ENCODE data around the gene CLDN19. TPM values are rescaled to one million over a fixed set of nuclear protein-coding genes. Genes with fewer than 3 reads are reported as not detected.
A peak's percentile ranks its signal among the peaks of the same experiment; 100 is the strongest.
"Not testable (repeated sequence)": the region's sequence is repeated elsewhere in the genome, so short reads cannot be mapped to it uniquely, and the experiment has no call there.

Gene CLDN19
- total RNA-seq, 2 donors from 2014 or later, result not detected

- peak within 1 kb of the TSS in 1 of 2 donors; percentile 88 for H3K27ac Mint-ChIP-seq
- DNase-seq (ENCODE audit: low spot score in 2 of 2) (peak; percentile 99 to 100), ATAC-seq (peak; percentile 92 to 93)
- no peaks in the 10 kb centered on the region for H3K9me3 Mint-ChIP-seq
- peaks cover 6 to 15% of the 10 kb centered on the region in 2 donors for H3K36me3 Mint-ChIP-seq
Measured at GRCh38 chr1:42766741-42767509, 26.9 kb upstream of the CLDN19 start, which contains the start of the genes C1orf50 and P3H1. Gene C1orf50, plus strand, starts transcription at chr1:42767249. Its CDS starts 63 bp downstream, at chr1:42767312. Gene P3H1, minus strand, starts transcription at chr1:42767028. Its CDS starts 57 bp downstream, at chr1:42766971.

- Mint-ChIP-seq H3K27ac (peak overlapping the region in 1 of 2 donors; percentile 65), H3K36me3 (peaks cover 6 to 15% of the 10 kb centered on the region in 2 donors), H3K9me3 (no peaks in the 10 kb centered on the region)
- DNase-seq (ENCODE audit: low spot score in 2 of 2) (peak in 1 of 2 donors; percentile 57), ATAC-seq (peak; percentile 17 to 25)
Measured at GRCh38 chr1:42765832-42766740, 26.1 kb upstream of the CLDN19 start.

DNA sequence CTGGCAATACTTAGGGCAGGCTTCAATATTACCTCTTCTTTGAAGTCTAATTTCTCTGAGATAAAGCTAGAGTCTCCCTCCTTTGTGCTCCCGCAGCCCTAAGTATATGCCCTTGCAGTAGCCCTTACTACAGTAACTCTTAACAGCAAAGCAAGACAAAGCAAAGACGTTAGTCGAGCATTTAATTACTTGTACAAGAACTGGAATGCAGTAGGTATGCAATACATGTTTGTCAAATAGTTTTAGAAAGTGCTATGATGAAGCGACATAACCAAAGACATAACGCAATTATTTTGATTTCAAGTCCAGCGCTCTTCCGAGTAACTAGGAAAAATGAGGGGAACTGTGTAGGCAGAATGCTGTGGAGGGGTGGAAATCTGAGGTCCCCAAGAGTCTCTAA, 25.2 kb upstream of the CLDN19 start:
- ATAC-seq, result no peak
- no peak for DNase-seq (ENCODE audit: low spot score in 2 of 2)
- H3K27ac Mint-ChIP-seq, result no peak overlapping the region
- peaks cover 0 to 8% of the 10 kb centered on the region in 2 donors for H3K36me3 Mint-ChIP-seq
- H3K9me3 Mint-ChIP-seq, result no peaks in the 10 kb centered on the region

- H3K36me3 Mint-ChIP-seq, result no peaks in the 10 kb centered on the region
- H3K27ac Mint-ChIP-seq, result peak overlapping the region in 1 of 2 donors; percentile 14
- no peak for ATAC-seq
- no peaks in the 10 kb centered on the region for H3K9me3 Mint-ChIP-seq
- DNase-seq (ENCODE audit: low spot score in 2 of 2), result no peak
Measured at GRCh38 chr1:42762269-42762668, 22.2 kb upstream of the CLDN19 start.

- peaks cover 0 to 4% of the 10 kb centered on the region in 2 donors for H3K36me3 Mint-ChIP-seq
- no peaks in the 10 kb centered on the region for H3K9me3 Mint-ChIP-seq
- H3K27ac Mint-ChIP-seq, result no peak overlapping the region
- no peak for ATAC-seq
- no peak for DNase-seq (ENCODE audit: low spot score in 2 of 2)
Measured at GRCh38 chr1:42761567-42761966, 21.5 kb upstream of the CLDN19 start.

- ATAC-seq, result no peak
- Mint-ChIP-seq H3K9me3 (no peaks in the 10 kb centered on the region), H3K36me3 (peaks cover 4% of the 10 kb centered on the region in 2 donors), H3K27ac (no peak overlapping the region)
- no peak for DNase-seq (ENCODE audit: low spot score in 2 of 2)
Measured at GRCh38 chr1:42759114-42759513, 19.1 kb upstream of the CLDN19 start.

DNA sequence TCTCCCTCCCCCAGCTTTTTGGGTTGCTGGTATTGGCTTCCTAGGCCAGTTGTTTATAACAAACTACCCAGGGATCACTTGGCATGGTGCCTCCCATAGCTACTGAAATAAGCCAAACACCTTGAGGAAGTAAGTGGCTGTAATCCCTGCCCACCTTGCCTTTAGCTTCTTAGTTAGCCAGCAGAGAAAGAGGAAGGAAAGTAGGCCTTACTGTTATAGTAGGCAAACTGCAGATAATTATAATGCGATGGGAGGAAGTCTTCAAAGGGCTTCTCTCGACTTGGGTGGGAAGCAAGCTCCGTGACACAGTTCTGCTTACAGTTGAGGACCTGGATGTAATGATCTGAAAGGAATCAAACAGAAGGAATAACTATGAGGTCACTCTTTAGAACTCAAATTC, 18.6 kb upstream of the CLDN19 start:
- H3K36me3 Mint-ChIP-seq, result peaks cover 4% of the 10 kb centered on the region in 2 donors
- ATAC-seq (no peak), DNase-seq (ENCODE audit: low spot score in 2 of 2) (no peak)
- H3K27ac Mint-ChIP-seq, result no peak overlapping the region
- H3K9me3 Mint-ChIP-seq, result no peaks in the 10 kb centered on the region

- ATAC-seq, result no peak
- H3K36me3 Mint-ChIP-seq, result peaks cover 4 to 9% of the 10 kb centered on the region in 2 donors
- no peaks in the 10 kb centered on the region for H3K9me3 Mint-ChIP-seq
- H3K27ac Mint-ChIP-seq, result no peak overlapping the region
- DNase-seq (ENCODE audit: low spot score in 2 of 2), result no peak
Measured at GRCh38 chr1:42757892-42758275, 17.8 kb upstream of the CLDN19 start.

DNA sequence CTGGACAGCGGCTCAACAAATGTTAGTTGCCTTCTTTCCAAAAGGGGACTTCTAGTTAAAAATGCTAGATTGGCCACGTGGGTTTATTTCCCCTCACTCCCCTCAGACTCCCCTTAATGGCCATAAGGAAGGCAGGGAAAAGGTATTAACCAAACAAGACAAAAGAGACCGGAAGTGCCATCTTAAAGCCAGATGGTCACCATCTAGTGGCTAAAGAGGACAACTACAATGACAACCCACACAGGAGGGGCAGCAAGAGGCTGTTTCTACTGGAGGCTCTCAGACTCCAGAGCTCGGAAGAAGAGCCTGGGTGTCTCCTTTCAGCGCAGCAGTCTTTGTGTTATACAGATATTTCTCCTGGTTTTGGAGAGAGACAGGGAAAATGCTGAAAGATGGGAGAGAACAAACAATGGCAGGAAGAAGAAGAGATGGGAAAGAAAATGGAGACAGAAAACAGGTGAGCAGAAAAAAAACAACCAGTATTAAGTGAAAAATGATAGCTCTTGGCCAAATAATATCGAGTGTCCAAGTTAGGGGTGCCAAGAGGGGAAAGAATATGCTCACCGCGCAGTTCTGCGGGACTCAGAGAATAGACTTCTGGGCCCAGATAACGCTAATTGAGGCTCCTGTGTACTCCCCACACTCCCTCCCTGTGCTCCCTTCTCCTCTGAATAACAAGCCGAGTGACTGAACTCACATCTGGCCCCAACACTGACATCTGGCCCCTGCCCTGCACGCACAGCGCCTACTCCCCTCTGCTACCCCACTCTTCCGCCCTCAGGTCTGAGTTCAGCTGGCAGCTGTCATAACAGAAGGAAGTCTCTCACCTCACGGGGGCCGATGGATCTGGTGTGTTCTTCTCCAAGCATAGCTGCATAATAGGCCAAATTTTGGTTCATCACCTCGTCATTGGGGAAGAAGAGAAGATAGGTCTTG, 17.2 kb upstream of the CLDN19 start:
- ATAC-seq (peak; percentile 37 to 61), DNase-seq (ENCODE audit: low spot score in 2 of 2) (no peak)
- H3K9me3 Mint-ChIP-seq, result no peaks in the 10 kb centered on the region
- peaks cover 4 to 15% of the 10 kb centered on the region in 2 donors for H3K36me3 Mint-ChIP-seq
- H3K27ac Mint-ChIP-seq, result peak overlapping the region in 1 of 2 donors; percentile 1

- peak overlapping the region in 1 of 2 donors; percentile 56 for H3K27ac Mint-ChIP-seq
- no peak for ATAC-seq
- H3K36me3 Mint-ChIP-seq, result peaks cover 11 to 24% of the 10 kb centered on the region in 2 donors
- no peak for DNase-seq (ENCODE audit: low spot score in 2 of 2)
- no peaks in the 10 kb centered on the region for H3K9me3 Mint-ChIP-seq
Measured at GRCh38 chr1:42753070-42753469, 13.0 kb upstream of the CLDN19 start.

GRCh38 chr1:42752284-42752683, 12.2 kb upstream of the CLDN19 start:
- H3K9me3 Mint-ChIP-seq, result no peaks in the 10 kb centered on the region
- H3K36me3 Mint-ChIP-seq, result peaks cover 11 to 24% of the 10 kb centered on the region in 2 donors
- DNase-seq (ENCODE audit: low spot score in 2 of 2) (no peak), ATAC-seq (no peak)
- no peak overlapping the region for H3K27ac Mint-ChIP-seq

DNA sequence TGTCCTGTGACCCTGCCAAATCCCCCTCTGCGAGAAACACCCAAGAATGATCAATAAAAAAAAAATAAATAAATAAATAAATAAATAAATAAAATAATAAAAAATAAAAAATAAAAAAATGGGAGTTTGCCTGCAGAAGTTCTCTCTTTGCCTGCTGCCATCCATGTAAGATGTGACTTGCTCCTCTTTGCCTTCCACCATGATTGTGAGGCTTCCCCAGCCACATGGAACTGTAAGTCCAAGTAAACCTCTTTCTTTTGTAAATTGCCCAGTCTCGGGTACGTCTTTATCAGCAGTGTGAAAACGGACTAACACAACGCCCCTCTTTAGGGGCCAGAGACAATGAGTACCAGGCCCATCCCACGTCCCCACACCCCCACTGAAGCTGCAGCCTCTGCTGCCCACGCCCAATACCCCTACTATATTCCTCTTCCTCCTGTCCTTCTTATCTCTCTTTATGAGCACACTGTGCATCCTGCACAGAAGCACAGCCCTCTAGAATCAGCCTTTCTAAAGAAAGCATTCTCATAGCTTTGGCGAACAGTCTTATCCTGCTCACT, 11.6 kb upstream of the CLDN19 start:
- H3K36me3 Mint-ChIP-seq, result peaks cover 11 to 20% of the 10 kb centered on the region in 2 donors
- not testable (repeated sequence) for DNase-seq (ENCODE audit: low spot score in 2 of 2)

GRCh38 chr1:42750041-42750440, 10.0 kb upstream of the CLDN19 start:
- ATAC-seq (no peak), DNase-seq (ENCODE audit: low spot score in 2 of 2) (no peak)
- no peak overlapping the region for H3K27ac Mint-ChIP-seq
- no peaks in the 10 kb centered on the region for H3K9me3 Mint-ChIP-seq
- H3K36me3 Mint-ChIP-seq, result peaks cover 11 to 20% of the 10 kb centered on the region in 2 donors

More for the DNA sequence above, 11.6 kb upstream of the CLDN19 start:
- not testable (repeated sequence) for ATAC-seq, H3K27ac Mint-ChIP-seq, H3K9me3 Mint-ChIP-seq

DNA sequence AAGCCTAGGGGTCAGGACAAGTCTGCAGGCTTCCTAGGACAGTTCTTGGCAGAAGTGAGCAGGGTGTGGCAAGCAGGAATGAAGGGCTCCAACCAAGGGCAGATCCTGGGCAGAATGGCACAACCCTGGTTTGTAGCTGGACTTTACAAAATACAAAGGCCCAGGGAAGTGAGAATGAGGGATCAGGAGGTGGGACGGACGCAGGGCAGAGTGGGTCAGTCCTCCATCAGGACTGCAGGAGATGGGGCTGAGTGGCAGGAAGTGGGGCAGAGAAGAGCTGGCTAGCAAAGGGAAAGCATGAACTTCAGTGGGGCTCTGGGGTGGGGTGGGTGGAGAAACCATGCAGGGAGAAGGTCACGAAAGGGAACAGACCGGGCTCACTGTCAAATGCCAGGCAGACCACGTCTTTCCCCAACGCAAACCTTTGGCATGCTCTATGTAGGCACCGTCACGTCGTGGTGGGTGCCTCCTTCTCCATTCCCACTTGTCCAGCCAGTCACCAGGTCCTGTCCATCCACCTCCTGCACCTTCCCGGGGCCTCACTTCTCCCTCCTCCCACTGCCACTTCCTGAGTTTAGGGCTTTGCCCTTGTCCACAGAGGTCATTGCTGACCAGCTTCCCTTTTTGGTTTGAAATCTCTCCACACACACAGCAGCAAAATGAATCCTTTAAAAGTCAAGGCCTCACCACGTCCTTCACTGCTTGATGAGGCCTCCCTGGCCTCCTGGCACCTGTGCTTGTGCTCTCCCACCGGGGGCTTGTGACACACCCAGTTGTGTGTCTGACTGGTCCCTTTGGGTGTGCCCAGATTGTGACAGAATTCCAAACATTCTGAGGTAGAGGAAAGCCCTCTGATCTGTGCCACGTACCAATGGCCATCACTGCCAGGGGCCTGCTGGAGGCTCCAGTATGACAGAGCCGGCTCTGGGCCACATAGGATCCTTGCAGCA, 8.7 kb upstream of the CLDN19 start:
- DNase-seq (ENCODE audit: low spot score in 2 of 2), result peak in 1 of 2 donors; percentile 37
- no peaks in the 10 kb centered on the region for H3K9me3 Mint-ChIP-seq
- peak overlapping the region in 1 of 2 donors; percentile 81 for H3K27ac Mint-ChIP-seq
- H3K36me3 Mint-ChIP-seq, result peaks cover 7 to 20% of the 10 kb centered on the region in 2 donors
- ATAC-seq, result no peak

DNA sequence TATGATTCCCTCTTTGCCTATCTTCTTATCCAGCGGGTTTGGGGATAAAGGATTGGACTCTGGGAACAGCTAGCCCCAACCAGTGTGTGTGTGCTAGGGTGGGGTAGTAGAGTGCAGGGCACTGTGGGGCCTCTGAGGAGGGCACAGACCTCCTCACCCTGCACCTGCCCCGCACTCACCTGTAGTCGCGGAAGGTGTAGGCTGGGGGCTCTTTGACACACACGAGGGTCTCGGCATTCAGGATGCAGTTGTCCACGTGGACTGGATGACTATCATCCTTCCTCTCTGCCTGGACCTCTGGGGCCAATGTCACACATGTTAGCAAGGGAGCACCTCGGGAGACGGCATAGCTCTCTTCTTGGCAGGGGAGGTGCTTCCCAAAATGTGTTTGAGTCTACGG, 8.0 kb upstream of the CLDN19 start:
- no peak for ATAC-seq
- H3K36me3 Mint-ChIP-seq, result peaks cover 7 to 17% of the 10 kb centered on the region in 2 donors
- no peak overlapping the region for H3K27ac Mint-ChIP-seq
- DNase-seq (ENCODE audit: low spot score in 2 of 2), result peak in 1 of 2 donors; percentile 31
- no peaks in the 10 kb centered on the region for H3K9me3 Mint-ChIP-seq
